Stimulated activated CD4-positive, alpha-beta T cell treated with anti-CD3 and anti-CD28 coated beads, TNF-alpha, amount 100 ng/mL, for 4 hours (primary cell): ENCODE results near the gene RASGEF1C.
"Not testable (repeated sequence)": the region's sequence is repeated elsewhere in the genome, so short reads cannot be mapped to it uniquely, and the experiment has no call there.

Experiments used
- DNase-seq, 3 experiments: peaks; one replicate each; pipeline ENCODE4 v3.0.0-alpha.2; 2020; ENCODE audit warnings: low read depth in 3 of 3

The RASGEF1C gene

GRCh38 chr5:180101451-180102105, 107.4 kb downstream of the RASGEF1C start:
- no peak for DNase-seq

GRCh38 chr5:180100621-180101450, 108.2 kb downstream of the RASGEF1C start:
- DNase-seq: no peak

- no peak for DNase-seq
Observed at GRCh38 chr5:180099733-180100611, 109.0 kb downstream of the RASGEF1C start.

- DNase-seq: no peak
Observed at GRCh38 chr5:180098991-180099732, 109.8 kb downstream of the RASGEF1C start.

- DNase-seq: no peak
Observed at GRCh38 chr5:180098526-180098925, 110.5 kb downstream of the RASGEF1C start.

GRCh38 chr5:180097926-180098325, 111.1 kb downstream of the RASGEF1C start:
- no peak for DNase-seq

- DNase-seq: no peak
Observed at GRCh38 chr5:180097163-180097894, 111.7 kb downstream of the RASGEF1C start.

GRCh38 chr5:180096616-180097015, 112.4 kb downstream of the RASGEF1C start:
- DNase-seq: no peak

- DNase-seq: no peak
Observed at GRCh38 chr5:180095545-180095944, 113.5 kb downstream of the RASGEF1C start.

GRCh38 chr5:180093651-180094382, 115.2 kb downstream of the RASGEF1C start:
- DNase-seq: no peak

GRCh38 chr5:180093241-180093640, 115.8 kb downstream of the RASGEF1C start:
- DNase-seq: no peak

- DNase-seq: no peak
Observed at GRCh38 chr5:180090769-180091546, 118.1 kb downstream of the RASGEF1C start.

- DNase-seq: peak; percentile 58 to 63 (median 59)
Observed at GRCh38 chr5:180090098-180090768, 118.8 kb downstream of the RASGEF1C start.

- DNase-seq: not testable (repeated sequence)
Observed at GRCh38 chr5:180089628-180090027, 119.4 kb downstream of the RASGEF1C start.

GRCh38 chr5:180088561-180088960, 120.5 kb downstream of the RASGEF1C start:
- DNase-seq: no peak

GRCh38 chr5:180086816-180087399, 122.1 kb downstream of the RASGEF1C start:
- DNase-seq: no peak

- DNase-seq: no peak
Observed at GRCh38 chr5:180085837-180086236, 123.2 kb downstream of the RASGEF1C start.
